ENCODE results near the gene SPOCK2. TPM values are rescaled to one million over a fixed set of nuclear protein-coding genes. Genes with fewer than 3 reads are reported as not detected.
"Not testable (repeated sequence)": the region's sequence is repeated elsewhere in the genome, so short reads cannot be mapped to it uniquely, and the experiment has no call there.

Gene SPOCK2, protein sequence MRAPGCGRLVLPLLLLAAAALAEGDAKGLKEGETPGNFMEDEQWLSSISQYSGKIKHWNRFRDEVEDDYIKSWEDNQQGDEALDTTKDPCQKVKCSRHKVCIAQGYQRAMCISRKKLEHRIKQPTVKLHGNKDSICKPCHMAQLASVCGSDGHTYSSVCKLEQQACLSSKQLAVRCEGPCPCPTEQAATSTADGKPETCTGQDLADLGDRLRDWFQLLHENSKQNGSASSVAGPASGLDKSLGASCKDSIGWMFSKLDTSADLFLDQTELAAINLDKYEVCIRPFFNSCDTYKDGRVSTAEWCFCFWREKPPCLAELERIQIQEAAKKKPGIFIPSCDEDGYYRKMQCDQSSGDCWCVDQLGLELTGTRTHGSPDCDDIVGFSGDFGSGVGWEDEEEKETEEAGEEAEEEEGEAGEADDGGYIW
- total RNA-seq, result 10 to 100 TPM in 1 of 3 donors, 1 to 10 TPM in 2; 3.1 to 12.3 (median 7.4) TPM
- long read RNA-seq, donor 1, partial matches to known transcripts, result 2 of 29 reads
- long read RNA-seq, donor 1, other reads (novel, unspliced or antisense), result 27 of 29 reads
- long read RNA-seq, donor 2, partial matches to known transcripts, result 0 of 1 reads
- long read RNA-seq, donor 2, other reads (novel, unspliced or antisense), result 1 of 1 reads

GRCh38 chr10:72087969-72088888 is at the start of gene SPOCK2:
Gene SPOCK2, minus strand, starts transcription at chr10:72088551. Its CDS starts 223 bp downstream, at chr10:72088328.
- TF ChIP-seq CTCF (IDR thresholded peaks at IDR 0.05), result no peak
- DNase-seq, result peak; percentile 42 to 71 (median 51)
- Histone ChIP-seq H3K4me1 (ENCODE audit: low read depth) (peaks cover 19% of the 10 kb centered on the region), H3K4me3 (peak within 1 kb of the TSS; percentile 19), H3K36me3 (ENCODE audit: low read depth) (no peaks in the 10 kb centered on the region), H3K9me3 (no peaks in the 10 kb centered on the region)
- peak; percentile 49 for ATAC-seq
- intact Hi-C loops (cut with DNase I, micrococcal nuclease), result no loop called here

DNA sequence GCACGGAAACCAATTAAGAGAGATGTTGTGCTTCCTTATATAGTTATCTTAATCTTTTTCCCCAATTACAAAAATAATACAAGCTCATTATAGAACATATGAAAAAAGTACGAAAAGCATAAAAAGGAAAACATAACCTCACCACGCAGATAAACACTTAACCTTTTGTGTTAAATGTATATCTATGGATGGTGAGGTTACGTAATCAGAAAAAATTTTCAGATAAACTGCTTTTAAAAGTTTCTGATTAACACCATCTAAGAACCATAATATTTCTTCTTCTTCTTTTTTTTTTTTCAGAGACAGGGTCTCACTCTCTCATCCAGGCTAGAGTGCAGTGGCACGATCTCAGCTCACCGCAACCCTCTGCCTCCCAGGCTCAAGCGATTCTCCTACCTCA is 49.2 kb upstream of the SPOCK2 start:
- intact Hi-C loops (cut with DNase I, micrococcal nuclease), result no loop called here
- peaks cover 5% of the 10 kb centered on the region for H3K9me3 ChIP-seq
- no peaks in the 10 kb centered on the region for H3K4me1 ChIP-seq (ENCODE audit: low read depth)
- H3K4me3 ChIP-seq, result no peak overlapping the region
- no peak for TF ChIP-seq CTCF (IDR thresholded peaks at IDR 0.05)
- ATAC-seq (no peak), DNase-seq (no peak)
- H3K36me3 ChIP-seq (ENCODE audit: low read depth), result no peaks in the 10 kb centered on the region

DNA sequence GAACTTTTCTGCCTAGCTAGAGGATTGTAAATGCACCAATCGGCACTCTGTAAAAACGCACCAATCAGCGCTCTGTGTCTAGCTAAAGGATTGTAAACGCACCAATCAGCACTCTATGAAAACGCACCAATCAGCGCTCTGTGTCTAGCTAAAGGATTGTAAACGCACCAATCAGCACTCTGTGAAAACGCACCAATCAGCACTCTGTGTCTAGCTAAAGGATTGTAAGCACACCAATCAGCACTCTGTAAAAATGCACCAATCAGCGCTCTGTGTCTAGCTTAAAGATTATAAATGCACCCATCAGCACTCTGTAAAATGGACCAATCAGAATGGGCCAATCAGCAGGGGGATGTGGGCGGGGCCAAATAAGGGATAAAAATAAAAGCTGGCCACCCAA is 47.9 kb upstream of the SPOCK2 start:
- DNase-seq; H3K4me3 ChIP-seq; intact Hi-C loops (cut with DNase I, micrococcal nuclease); H3K36me3 ChIP-seq (ENCODE audit: low read depth); H3K4me1 ChIP-seq (ENCODE audit: low read depth); H3K9me3 ChIP-seq; ATAC-seq: not testable (repeated sequence)

- Histone ChIP-seq H3K4me3 (no peak overlapping the region), H3K36me3 (ENCODE audit: low read depth) (no peaks in the 10 kb centered on the region), H3K9me3 (peaks cover 5% of the 10 kb centered on the region), H3K4me1 (ENCODE audit: low read depth) (no peaks in the 10 kb centered on the region)
- DNase-seq (no peak), ATAC-seq (peak; percentile 29)
- intact Hi-C loops (cut with DNase I, micrococcal nuclease), result no loop called here
- TF ChIP-seq CTCF (IDR thresholded peaks at IDR 0.05), result no peak
Measured at GRCh38 chr10:72134785-72135767, 46.7 kb upstream of the SPOCK2 start.

GRCh38 chr10:72133517-72133916 is 45.2 kb upstream of the SPOCK2 start:
- H3K36me3 ChIP-seq (ENCODE audit: low read depth), result no peaks in the 10 kb centered on the region
- ATAC-seq, result peak; percentile 36
- no peak for DNase-seq
- intact Hi-C loops (cut with DNase I, micrococcal nuclease), result no loop called here
- TF ChIP-seq CTCF (IDR thresholded peaks at IDR 0.05), result no peak
- no peak overlapping the region for H3K4me3 ChIP-seq
- peaks cover 5% of the 10 kb centered on the region for H3K9me3 ChIP-seq
- H3K4me1 ChIP-seq (ENCODE audit: low read depth), result no peaks in the 10 kb centered on the region
